Cerebellar cortex (tissue), 1 donor: ENCODE measurements around the gene ZIC5.
A peak's percentile ranks its signal among the peaks of the same experiment; 100 is the strongest.

ENCODE experiments used
- DNase-seq: peaks from one replicate; pipeline ENCODE4 v3.0.0-alpha.2; 2015; ENCODE audit warnings: low spot score

Gene ZIC5

DNA sequence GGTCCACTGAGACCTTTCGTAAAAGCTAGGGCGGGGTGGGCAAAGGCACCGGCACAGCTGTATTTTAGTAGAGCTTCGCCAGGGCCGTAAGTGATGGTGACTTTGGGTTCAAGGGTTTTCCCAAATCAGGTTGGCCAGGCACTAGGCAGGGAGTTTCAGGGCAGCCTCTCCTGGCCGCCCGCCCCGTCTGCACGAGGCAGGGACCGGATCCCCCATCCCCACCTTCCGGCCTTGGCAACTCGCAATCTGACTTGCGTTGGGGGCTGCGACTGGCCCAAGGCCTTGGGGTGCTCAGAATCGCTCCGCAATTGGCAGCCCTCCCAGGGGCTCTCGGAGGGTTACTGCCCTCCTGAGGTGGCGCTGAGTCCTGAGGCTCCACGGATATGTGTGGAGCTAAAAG, 4.1 kb upstream of the ZIC5 start:
- DNase-seq: no peak

DNA sequence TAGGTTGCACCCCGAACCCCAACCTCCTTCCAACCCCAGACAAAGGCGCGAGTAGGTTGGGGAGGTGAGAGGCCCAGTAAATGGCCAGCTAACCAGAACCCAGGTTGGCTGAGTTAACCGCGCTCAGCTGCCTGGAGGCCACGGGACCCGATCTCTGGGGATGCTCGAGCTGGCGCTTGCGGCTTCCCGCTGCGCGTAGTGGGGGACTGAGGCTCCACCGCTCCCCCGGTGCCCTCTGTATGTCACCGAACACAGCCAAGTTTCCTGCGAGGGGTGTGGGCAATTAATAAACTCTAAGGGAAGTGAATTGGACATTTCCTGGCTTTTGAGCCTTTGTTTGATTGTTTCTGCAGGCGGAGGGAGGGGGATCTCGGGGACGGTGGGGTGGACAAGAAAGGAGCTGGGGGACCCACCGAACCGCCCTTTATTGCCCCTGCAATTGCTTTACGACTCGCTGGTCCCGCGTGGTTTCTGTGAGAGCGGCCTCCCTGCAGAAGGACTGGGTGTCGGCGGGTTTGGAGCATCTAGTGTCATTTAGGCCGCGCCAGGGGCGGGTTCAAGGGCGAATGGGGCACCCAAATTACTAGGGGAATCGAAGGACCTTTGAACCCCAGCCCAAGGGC, 3.5 kb upstream of the ZIC5 start:
- no peak for DNase-seq

DNA sequence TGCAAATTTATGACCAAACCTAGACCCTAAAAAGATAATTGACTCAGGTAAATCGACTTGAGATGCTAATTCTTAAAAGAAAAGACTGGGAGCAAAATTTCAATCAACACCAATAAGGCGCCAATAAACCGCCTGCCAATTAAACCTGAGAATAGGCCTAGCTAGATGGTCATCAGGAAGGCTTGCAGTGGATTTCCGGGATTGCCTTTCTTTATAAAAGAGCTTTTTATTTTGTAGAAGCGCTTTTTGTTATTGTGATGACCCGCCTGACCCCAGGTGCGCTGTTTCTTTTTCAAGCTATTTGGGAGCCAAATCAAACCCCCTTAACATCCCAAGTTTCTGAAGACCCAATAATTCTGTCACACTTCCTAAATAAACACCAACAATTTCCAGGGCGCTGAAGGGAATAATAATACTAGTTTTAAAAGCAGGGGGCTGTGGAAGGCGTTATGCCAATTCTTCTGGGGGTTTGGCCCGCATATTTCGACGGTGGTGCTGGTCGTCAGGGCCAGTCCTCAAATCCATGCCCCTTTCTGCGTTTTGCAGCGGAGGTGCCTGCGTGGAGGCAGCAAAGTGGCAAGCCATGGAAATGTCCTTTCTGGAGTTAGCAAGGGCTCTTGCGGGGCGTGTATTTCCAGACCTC, 2.9 kb upstream of the ZIC5 start:
- no peak for DNase-seq

DNA sequence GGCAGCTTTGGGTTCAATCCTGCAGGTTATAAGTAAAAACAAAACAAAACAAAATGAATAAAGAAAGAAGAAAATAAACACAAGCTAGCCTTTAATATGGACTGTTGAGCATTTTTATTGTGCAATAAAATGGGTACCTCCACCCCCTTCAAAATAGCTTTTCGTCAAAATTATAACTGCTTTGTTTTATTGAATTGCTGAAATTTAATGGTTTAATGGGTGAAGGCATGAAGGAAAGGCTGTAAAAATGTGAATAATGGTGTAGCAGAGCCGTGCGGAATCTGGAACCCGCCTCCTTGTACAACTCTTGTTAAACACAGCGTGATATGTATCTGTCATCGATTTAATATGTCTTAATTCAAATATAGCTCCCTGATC, 2.2 kb upstream of the ZIC5 start:
- DNase-seq: no peak

DNA sequence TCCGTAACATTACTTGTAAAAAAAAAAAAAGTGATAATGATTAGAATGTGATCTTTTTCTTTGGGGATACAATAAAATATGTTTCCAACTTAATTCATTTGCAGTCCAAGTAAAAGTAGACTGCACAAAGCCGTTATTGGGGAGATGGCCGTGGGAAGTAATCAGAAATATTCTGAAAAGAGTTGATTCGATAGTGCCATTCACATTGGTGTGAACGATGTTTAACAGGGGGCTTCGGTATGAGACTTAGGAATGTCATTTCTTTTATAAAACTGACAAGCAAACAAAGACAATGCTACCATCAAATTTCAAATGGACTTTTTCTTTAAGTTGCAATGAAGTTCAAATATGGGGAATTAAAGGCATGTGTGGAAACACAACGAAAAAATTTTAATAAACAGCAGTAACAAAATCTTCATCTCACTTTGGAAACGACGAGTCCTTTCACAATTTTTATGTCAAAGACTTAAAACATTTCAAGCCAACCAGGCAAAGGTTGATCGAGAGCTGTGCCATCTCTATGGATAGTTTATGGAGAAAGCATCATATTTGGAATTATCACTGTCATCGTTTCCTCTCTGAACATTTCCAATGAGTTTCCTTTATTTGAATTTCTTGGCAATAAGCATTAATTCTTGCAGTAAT, 1.7 kb upstream of the ZIC5 start:
- DNase-seq: no peak

DNA sequence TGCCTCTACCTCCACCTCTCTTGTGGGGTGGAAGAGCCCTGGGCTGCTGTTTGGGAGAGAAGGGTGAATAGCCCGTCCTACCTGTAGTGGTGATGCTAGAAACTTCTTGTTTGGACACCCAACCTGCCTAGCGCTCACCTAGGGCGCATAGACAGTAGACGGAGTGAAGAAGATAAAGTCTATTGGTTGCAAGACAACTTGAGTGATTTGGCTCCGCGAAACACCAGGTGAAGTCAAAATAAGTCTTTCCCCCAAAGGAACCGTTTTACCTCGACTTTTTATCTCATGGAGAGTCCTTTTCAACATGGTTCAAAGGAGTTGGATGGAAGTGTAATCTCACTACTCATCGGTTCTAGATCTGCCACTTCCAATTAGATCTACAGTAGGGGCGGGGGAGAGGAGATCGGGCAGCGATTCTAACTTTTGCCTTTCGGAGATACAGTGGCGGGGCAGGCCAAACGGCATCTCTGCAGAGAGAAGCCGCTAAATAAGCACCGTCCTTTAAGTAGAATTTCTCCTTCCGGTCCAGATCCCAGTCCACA, 694 bp upstream of the ZIC5 start:
- peak; percentile 82 for DNase-seq

DNA sequence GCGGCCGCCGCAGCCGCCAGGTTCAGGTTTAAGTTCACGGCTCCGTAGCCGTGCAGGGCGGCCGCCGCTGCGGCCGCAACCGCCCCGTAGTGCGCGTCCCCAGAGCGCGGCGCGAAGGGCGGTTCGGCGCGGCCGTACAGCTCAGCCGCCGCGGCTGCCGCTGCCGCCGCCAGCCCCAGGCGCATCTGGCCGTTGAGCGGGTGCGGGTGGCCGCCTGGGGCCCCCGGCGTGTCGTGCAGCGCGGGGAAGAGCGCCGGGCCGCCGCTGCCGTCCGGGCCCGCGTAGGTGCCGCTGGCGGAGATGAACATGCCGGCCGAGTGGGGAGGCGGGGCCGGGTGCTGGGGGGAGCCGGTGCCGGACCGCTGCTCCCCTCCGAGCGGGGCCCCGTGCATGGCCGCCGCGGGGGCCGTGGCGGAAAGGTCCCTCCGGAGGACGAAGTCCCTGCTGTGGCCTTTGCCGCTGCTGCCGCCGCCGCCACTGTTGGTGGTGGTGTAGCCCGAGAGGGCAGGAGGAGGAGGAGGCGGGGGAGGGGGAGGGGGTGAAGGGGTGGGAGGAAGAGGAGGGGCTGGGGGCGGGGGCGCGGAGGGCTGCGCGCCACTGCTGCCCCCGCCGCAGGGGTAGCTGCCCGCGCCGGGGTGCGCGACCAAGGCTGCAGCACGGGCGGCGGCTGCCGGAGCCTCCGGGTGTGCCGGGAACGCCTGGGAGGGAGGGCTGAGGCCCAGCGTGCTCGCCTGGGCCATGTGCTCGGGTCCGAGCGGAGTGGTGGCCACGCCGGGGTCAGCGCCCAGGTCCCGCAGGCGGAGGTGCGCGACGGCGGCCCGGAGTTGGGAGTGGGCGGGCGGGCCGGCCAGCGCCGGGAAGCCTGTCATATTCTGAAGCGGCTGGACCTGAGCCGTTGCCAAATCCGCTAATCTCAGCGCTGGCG, 654 bp downstream of the ZIC5 start:
- DNase-seq: no peak

DNA sequence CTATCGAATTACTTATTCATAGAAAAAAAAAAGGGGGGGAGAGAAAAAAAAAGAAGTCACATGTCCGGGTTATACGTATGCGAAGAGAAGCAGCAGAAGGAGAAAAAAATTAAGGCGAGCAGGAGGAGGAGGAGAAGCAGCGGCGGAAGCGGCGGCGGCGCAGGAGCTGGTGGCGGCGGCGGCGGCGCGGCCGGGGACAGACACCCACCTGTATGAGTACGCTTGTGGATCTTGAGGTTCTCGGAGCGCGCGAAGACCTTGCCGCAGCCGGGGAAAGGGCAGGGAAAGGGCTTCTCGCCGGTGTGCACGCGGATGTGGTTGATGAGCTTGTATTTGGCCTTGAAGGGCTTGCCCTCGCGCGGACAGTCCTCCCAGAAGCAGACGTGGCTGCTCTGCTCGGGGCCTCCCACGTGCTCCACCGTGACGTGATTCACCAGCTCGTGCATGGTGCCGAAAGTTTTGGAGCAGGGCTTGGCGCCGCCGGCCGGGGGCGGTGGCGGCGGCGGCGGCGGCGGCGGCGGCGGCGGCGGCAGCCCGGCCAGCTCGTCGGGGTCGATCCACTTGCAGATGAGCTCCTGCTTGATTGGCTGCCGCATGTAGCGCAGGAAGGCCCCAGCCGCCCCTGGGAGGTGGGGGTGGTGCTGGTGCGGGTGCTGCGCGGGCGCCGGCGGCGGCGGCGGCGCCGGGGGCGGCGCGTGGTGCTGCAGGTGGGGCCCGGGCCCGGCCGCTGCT, 1.5 kb downstream of the ZIC5 start:
- DNase-seq: peak; percentile 78

DNA sequence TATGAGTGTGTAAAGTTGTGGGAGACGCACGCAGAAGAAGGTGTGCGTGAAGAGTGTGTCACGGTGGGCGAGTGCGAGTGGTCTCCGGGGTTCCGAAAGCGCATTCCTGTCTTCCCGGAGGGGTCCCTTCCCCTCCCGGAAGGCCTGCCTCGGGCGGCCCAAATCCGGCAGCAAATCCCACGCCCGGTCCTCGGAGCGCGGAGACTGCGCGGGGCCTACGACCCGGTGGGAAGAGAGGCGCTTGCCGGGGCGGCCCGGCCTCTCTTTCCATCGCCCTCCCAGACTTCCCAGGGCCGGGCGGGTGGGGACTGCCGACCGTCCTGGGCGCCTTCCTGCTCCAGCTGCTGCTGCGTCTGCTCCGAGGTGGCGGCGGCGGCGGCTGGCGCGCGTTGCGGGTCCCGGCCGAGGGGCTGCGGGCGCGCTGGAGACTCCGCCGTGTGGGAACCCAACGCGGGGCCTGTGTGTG, 2.1 kb downstream of the ZIC5 start:
- no peak for DNase-seq

DNA sequence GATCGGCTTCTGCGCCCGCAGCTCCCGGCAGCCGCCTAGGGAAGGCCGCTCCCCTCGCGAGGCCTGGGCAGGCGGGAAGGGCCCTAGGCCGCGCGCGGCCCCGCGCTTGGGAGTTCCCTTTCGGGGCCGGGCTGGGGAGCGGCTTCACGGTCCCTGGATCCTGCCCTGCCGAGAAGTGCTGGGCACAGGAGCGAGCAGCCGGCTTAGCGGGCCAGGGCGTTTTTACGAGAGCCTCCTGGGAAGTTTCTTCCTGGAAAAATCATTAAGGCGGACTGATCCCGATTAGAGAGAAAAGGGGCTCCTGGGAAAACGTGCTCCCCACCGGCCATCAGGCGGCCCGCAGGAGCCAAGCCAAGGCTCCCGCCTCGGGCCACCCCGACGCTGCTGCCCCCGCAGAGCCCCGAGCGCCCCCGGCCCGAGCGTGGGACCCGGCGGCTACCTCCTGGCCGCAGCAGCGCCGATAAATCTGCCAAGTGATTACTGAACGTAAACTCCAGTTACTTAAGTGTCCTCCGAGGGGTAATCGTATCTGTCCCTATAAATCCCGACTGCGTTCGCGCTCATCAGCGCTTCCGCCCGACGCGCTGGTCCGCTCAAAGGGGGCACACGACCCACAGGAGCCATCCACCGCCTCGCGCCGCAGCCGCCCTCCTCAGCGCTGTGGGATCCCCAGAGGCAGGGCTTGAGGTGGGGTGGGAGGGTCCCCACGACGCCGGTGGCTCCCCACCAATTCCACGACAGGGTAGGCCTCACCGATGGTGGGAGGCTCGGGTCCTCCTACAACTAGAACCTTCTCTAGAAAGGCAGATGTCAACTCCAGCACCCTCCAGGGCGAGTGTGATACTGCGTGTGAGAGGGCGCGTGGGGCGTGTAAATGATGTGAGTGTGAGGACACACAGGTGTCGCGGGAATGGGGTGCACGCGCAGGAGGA, 2.8 kb downstream of the ZIC5 start:
- DNase-seq: no peak

DNA sequence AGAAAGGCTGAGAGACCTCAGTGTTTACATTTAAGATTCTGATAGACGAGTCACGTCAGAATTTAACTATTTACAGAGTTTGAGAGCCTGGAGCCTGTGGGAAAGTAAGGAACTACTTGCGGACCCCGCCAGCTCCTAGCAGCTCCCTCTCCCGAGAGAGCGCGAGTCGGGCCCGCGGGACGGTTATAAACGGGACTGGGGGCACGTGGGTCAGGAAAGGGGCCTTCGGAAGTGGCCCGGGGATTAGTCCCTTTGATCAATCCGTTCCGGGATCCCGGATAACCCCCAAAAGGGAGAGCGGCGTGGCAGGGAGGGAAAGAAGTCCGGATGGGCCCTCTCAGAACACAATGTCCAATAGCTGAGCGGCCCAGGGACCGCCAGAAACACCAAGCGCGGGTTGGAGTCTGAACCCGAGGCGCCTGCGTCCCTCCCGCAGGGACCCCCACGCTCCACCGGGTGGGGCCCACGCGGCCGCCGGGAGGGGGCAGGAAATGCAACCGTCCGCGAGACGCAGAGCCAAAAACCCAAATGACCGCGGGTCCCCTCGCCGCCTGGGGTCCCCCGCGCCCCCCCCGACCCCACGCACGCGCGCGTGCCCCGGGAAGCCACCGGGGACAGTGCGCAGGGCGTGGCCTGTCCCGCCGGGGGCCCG, 3.6 kb downstream of the ZIC5 start:
- no peak for DNase-seq

DNA sequence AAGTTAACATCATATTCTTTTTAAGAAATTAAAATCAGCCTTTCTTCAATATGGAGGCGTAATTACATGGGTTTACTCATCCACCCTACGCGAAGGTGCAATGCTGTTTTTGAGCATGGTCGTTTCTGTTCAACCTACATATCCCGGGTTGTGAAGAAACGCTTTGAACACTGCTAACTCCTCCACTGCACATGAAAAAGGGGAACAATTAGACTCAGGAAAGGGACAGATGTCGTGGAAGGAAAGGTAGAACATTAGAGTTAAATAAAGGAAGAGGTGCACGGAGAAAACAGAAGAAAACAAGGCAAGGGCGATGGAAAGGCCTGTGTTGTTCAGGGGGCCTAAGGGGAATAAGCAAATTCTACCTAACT, 4.1 kb downstream of the ZIC5 start:
- no peak for DNase-seq

DNA sequence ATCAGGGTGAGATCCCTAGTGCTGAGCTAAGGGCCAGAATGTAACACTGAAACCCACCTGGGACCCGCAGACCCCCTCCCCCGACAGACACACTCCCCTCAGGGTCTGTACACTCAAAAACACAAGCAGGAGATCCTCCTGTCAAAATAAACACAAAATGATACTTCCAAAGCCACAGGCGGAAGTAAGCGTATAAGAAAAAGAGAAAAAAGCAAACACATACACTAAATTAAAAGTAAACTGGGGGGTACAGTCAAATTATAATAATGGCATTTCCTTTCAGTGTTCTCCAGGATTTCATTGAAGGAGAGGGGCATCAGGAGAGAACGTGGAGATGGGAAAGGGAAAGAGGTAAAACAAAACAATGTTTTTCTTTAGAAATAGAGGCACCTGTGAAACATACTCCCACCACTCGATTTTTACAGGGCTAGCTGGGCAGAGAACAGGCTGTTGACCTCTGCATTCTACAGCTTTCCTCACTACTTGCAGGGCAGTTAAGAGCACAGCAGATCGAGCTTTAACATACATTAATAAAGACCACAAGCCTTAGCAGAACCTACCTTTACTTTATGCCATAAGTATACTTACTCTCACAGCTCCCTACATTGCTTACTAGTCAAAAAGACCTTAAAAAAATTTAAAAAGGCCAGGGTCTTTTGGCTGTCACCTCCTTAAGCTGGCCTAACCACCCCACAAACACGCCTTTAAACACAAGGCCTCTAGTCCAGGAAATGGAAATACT, 5.3 kb downstream of the ZIC5 start:
- peak; percentile 48 for DNase-seq

DNA sequence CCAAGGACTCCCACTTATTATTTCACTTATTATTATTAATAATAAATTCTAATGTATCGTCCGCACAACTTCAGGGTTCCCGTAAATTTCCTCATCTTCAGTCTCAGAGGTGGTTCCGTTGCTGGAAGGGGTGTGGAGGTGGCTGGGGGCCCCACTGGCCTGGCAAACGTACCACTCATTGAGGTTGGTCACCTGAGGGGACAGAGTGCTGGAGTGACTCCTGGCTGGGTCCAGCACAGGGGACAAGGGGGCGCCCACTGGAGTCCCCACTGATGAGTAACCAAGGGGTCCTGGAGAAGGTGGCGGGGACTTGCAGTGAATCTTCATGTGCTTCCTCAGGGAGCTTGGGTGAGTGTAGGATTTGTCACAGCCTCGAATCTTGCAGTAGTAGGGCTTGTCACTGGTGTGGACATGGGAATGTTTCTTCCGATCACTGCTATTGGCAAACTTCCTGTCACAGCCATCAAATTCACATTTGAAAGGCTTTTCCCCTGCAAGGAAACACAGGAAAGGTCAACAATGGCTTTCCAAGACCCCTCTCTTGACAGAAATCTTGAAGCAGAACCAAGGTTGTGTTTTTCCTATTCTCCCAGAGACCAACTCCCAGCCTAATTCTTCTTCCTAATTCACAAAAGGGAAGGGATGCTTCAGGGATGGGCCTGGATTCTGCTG, 6.1 kb downstream of the ZIC5 start:
- peak; percentile 69 for DNase-seq

DNA sequence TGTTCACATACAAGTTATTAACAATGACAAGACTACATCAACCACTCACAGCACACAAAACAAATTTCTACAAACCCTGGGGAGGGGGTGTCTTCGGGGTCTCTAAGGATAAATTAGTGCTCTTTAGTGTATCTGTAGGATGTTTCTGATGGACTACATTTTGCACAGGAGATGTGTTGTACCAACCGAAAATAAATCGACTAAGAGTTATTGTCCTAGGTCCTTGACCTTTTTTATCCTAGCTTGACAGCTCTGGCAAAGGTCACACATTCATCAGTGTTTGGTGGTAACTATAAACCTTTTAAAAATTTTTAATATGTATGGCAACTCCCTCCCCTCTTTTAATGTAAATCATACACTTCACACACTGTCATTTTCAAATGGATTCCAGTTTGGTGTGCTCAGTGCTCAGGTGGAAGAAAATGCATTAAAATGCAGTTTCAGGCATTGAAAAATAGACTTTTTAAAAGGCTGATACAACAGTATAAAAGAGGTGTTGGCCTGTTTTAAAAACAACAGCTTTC, 7.7 kb downstream of the ZIC5 start:
- peak; percentile 25 for DNase-seq

DNA sequence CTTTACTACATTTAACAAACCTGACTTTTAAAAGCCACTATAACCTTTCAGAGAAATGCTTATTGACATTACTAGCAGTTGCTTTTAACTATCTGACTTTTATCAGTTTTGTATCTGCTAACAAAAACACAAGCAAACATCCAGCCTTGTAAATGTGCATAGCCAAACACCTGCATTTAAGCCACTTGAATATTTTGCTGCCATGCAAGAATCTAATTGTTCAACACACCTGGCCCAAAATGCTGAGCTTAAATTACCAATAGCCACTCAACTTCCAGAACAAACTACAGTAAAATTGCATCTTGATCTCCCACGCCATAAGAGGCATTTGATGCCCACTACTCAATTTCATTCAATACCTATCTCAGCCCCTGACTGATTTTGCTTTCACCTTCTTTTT, 9.3 kb downstream of the ZIC5 start:
- DNase-seq: peak; percentile 48

DNA sequence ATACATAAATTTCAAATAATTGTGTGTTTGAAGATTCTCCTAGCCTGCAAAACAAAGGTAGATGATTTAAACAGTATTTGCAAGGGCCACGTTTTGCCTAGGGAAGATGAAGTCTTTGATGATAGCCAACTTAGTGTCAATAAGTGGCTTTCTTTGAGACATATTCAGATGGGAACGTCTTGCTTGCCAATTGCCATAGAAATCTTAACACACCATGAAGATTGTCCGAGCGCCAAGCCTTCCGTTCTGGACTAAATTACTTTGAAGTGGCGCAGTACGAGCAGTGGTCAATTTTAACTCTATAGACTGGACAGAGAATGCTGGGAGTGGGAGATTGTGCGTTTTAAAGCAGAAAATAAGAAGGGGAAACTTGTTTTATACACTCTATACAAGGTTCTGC, 9.9 kb downstream of the ZIC5 start:
- DNase-seq: peak; percentile 65

DNA sequence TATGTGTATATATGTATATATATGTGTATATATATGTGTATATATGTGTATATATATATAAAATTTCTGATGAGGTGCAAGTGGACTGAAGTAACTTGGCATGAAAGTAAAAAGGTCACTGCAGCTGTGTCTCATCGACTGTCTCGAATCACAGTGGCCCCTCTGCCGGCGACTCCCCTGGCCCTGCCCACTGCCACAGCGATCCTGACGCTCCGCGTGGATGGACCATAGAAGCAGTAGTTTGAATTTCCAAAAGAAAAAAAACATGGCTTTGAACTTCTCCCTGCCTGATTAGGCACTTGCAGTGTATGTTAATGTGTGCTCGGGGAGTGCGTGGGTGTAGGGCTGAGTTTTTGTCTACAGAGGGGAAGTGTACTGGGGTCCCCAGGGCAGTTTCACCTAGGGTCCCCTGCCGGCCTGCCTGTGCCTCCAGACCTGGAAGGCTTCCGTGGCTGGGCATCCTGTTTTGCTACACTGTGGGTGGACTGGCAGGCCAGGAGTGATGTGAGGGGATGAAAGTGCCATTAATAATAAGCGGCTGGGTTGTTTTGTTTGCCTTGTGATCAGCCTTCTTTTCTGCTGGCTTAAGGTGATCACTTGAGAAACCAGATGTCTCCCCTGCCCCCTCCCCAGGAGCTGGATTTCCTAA, 10.8 kb downstream of the ZIC5 start:
- DNase-seq: peak; percentile 66
